Suprapubic skin (tissue), 4 donors: Measurements from ENCODE around the gene RNF114. TPM values are rescaled to one million over a fixed set of nuclear protein-coding genes. Genes with fewer than 3 reads are reported as not detected.
A peak's percentile ranks its signal among the peaks of the same experiment; 100 is the strongest.

ENCODE experiments used
- DNase-seq, 2 donors: peaks; one replicate each; pipeline ENCODE4 v3.0.0-alpha.2; 2019; ENCODE audit warnings: low spot score in 2 of 2
- H3K27ac ChIP-seq: fragments of 200-600 bp; sonication (generic); one replicate; pipeline ENCODE4 v1.5.1; 2019
- H3K27me3 ChIP-seq: fragments of 200-600 bp; sonication (generic); one replicate; pipeline ENCODE4 v1.5.1; 2019
- H3K36me3 ChIP-seq: fragments of 200-600 bp; sonication (generic); one replicate; pipeline ENCODE4 v1.5.1; 2019
- H3K4me1 ChIP-seq: fragments of 200-600 bp; sonication (generic); one replicate; pipeline ENCODE4 v1.5.1; 2019
- H3K4me3 ChIP-seq: fragments of 200-600 bp; sonication (generic); one replicate; pipeline ENCODE4 v1.5.1; 2019; ENCODE audit warnings: mild to moderate bottlenecking
- H3K9me3 ChIP-seq: fragments of 200-600 bp; sonication (generic); one replicate; pipeline ENCODE4 v1.5.1; 2019
- CTCF ChIP-seq, 2 donors: fragments of 200-600 bp in 1 of 2; fragments of 450-650 bp in 1 of 2; sonication (generic) in 1 of 2; IDR thresholded peaks; one replicate each; pipeline ENCODE4 v1.5.1; 2016 to 2019; ENCODE audit warnings: antibody characterized with exemption in 2 of 2, mild to moderate bottlenecking in 1 of 2, moderate library complexity in 1 of 2
- EP300 ChIP-seq: sonication (generic); formaldehyde crosslinking; IDR thresholded peaks from one replicate; pipeline ENCODE4 v1.6.1; 2017; ENCODE audit warnings: antibody characterized with exemption
- POLR2A ChIP-seq, 2 donors: fragments of 450-650 bp; IDR thresholded peaks; one replicate each; pipeline ENCODE4 v1.6.1; 2017; ENCODE audit warnings: antibody characterized with exemption in 2 of 2, mild to moderate bottlenecking in 2 of 2, moderate library complexity in 2 of 2
- POLR2AphosphoS5 ChIP-seq, 3 donors: sonication (generic); formaldehyde crosslinking; IDR thresholded peaks; one replicate each; pipeline ENCODE4 v1.6.1; 2017; ENCODE audit warnings: antibody characterized with exemption in 3 of 3
- WGBS: methylation state at CpG from one replicate; pipeline ENCODE4 v1.1.5; 2018; 5-methylcytosine and 5-hydroxymethylcytosine counted together
- total RNA-seq, 4 donors: library from RNA; depleted of rRNA; stranded (reverse); fragments of >200 nt; gene quantifications; one replicate each; pipeline ENCODE4 v1.1.0, GENCODE V29; 2016

RNF114 gene
- total RNA-seq, 4 donors from 2014 or later, result 134 to 150 (median 138) TPM

GRCh38 chr20:49981218-49982071 lies 45.2 kb downstream of the RNF114 start:
- H3K36me3 ChIP-seq, result no peaks in the 10 kb centered on the region
- no peak overlapping the region for H3K27ac ChIP-seq
- H3K9me3 ChIP-seq, result no peaks in the 10 kb centered on the region
- no peaks in the 10 kb centered on the region for H3K27me3 ChIP-seq
- WGBS, result 60% methylated on average over 23 of the region's 23 CpGs
- TF ChIP-seq POLR2A (IDR thresholded peaks at IDR 0.05), result no peak
- no peak for TF ChIP-seq POLR2AphosphoS5 (IDR thresholded peaks at IDR 0.05)
- TF ChIP-seq CTCF (IDR thresholded peaks at IDR 0.05), result no peak
- no peak for TF ChIP-seq EP300
- no peak overlapping the region for H3K4me3 ChIP-seq
- peaks cover 46% of the 10 kb centered on the region for H3K4me1 ChIP-seq
- DNase-seq, result no peak

- Histone ChIP-seq H3K36me3 (no peaks in the 10 kb centered on the region), H3K27ac (no peak overlapping the region), H3K4me3 (peak overlapping the region; percentile 48), H3K4me1 (peaks cover 51% of the 10 kb centered on the region), H3K27me3 (no peaks in the 10 kb centered on the region), H3K9me3 (no peaks in the 10 kb centered on the region)
- 44% methylated on average over 9 of the region's 12 CpGs for WGBS
- no peak for DNase-seq
- TF ChIP-seq POLR2AphosphoS5 (IDR thresholded peaks at IDR 0.05) (no peak), POLR2A (IDR thresholded peaks at IDR 0.05) (no peak), CTCF (IDR thresholded peaks at IDR 0.05) (no peak), EP300 (no peak)
Observed at GRCh38 chr20:49982072-49982345, 45.8 kb downstream of the RNF114 start.

GRCh38 chr20:49982346-49983122 lies 46.3 kb downstream of the RNF114 start, which contains the start of gene SNAI1:
SNAI1 (plus strand) TSS chr20:49982980; CDS start chr20:49983060, 80 bp downstream.
- no peaks in the 10 kb centered on the region for H3K36me3 ChIP-seq
- H3K4me3 ChIP-seq, result peak within 1 kb of the TSS; percentile 48
- no peaks in the 10 kb centered on the region for H3K9me3 ChIP-seq
- peak within 1 kb of the TSS; percentile 59 for H3K27ac ChIP-seq
- peak; percentile 79 to 86 for DNase-seq
- peaks cover 52% of the 10 kb centered on the region for H3K4me1 ChIP-seq
- 2% methylated on average over 10 of the region's 90 CpGs for WGBS
- TF ChIP-seq EP300 (no peak), POLR2AphosphoS5 (IDR thresholded peaks at IDR 0.05) (peak; percentile 37 to 83 (median 71)), POLR2A (IDR thresholded peaks at IDR 0.05) (peak; percentile 62 to 74), CTCF (IDR thresholded peaks at IDR 0.05) (peak; percentile 10 to 50)
- H3K27me3 ChIP-seq, result no peaks in the 10 kb centered on the region

- WGBS, result 49% methylated on average over 20 of the region's 24 CpGs
- no peaks in the 10 kb centered on the region for H3K27me3 ChIP-seq
- peak overlapping the region; percentile 59 for H3K27ac ChIP-seq
- peak overlapping the region; percentile 48 for H3K4me3 ChIP-seq
- peaks cover 53% of the 10 kb centered on the region for H3K4me1 ChIP-seq
- DNase-seq, result no peak
- no peak for TF ChIP-seq EP300
- TF ChIP-seq POLR2A (IDR thresholded peaks at IDR 0.05), result no peak
- TF ChIP-seq POLR2AphosphoS5 (IDR thresholded peaks at IDR 0.05), result no peak
- TF ChIP-seq CTCF (IDR thresholded peaks at IDR 0.05), result no peak
- no peaks in the 10 kb centered on the region for H3K9me3 ChIP-seq
- H3K36me3 ChIP-seq, result no peaks in the 10 kb centered on the region
Observed at GRCh38 chr20:49983123-49983847, 47.1 kb downstream of the RNF114 start.
